Activated T-cell treated with anti-CD3 and anti-CD28 coated beads for 1 hour (primary cell): Measurements from ENCODE around the gene CEP70.
"Not testable (repeated sequence)": the region's sequence is repeated elsewhere in the genome, so short reads cannot be mapped to it uniquely, and the experiment has no call there.

Source experiments
- DNase-seq: peaks from one replicate; pipeline ENCODE4 v3.0.0-alpha.2; 2020; ENCODE audit warnings: low read depth

CEP70 gene

GRCh38 chr3:138470687-138471086 is 123.4 kb downstream of the CEP70 start:
- no peak for DNase-seq

GRCh38 chr3:138469874-138470273 is 124.2 kb downstream of the CEP70 start:
- no peak for DNase-seq

GRCh38 chr3:138468886-138469285 is 125.2 kb downstream of the CEP70 start:
- no peak for DNase-seq

- no peak for DNase-seq
Measured at GRCh38 chr3:138468451-138468850, 125.6 kb downstream of the CEP70 start.

GRCh38 chr3:138467931-138468330 is 126.1 kb downstream of the CEP70 start:
- DNase-seq: no peak

GRCh38 chr3:138465925-138466324 is 128.1 kb downstream of the CEP70 start:
- DNase-seq: no peak

- no peak for DNase-seq
Measured at GRCh38 chr3:138465451-138465850, 128.6 kb downstream of the CEP70 start.

GRCh38 chr3:138464491-138464860 is 129.6 kb downstream of the CEP70 start:
- no peak for DNase-seq

GRCh38 chr3:138463724-138464490 is 130.2 kb downstream of the CEP70 start:
- DNase-seq: no peak

GRCh38 chr3:138461896-138462295 is 132.2 kb downstream of the CEP70 start:
- DNase-seq: no peak

- no peak for DNase-seq
Measured at GRCh38 chr3:138461246-138461645, 132.8 kb downstream of the CEP70 start.

- no peak for DNase-seq
Measured at GRCh38 chr3:138460536-138461205, 133.4 kb downstream of the CEP70 start.

- no peak for DNase-seq
Measured at GRCh38 chr3:138459619-138460535, 134.2 kb downstream of the CEP70 start.

GRCh38 chr3:138458774-138459499 is 135.1 kb downstream of the CEP70 start:
- DNase-seq: no peak

- no peak for DNase-seq
Measured at GRCh38 chr3:138457863-138458735, 136.0 kb downstream of the CEP70 start.

GRCh38 chr3:138456961-138457862 is 136.8 kb downstream of the CEP70 start:
- no peak for DNase-seq

- no peak for DNase-seq
Measured at GRCh38 chr3:138455801-138456716, 138.0 kb downstream of the CEP70 start.

GRCh38 chr3:138453940-138454339 is 140.1 kb downstream of the CEP70 start:
- DNase-seq: not testable (repeated sequence)

- DNase-seq: no peak
Measured at GRCh38 chr3:138452436-138452835, 141.6 kb downstream of the CEP70 start.
